H9 (cell line): Measurements from ENCODE around the gene UNC80. TPM values are rescaled to one million over a fixed set of nuclear protein-coding genes. Genes with fewer than 3 reads are reported as not detected.

ENCODE experiments used
- DNase-seq: peaks from one replicate; pipeline ENCODE4 v3.0.0-alpha.2; 2017
- H2AFZ ChIP-seq: one replicate; pipeline ENCODE4 v1.6.1; 2013; ENCODE audit warnings: mild to moderate bottlenecking, low read length, control low read depth, moderate library complexity
- H2AK5ac ChIP-seq: 2 replicates; pipeline ENCODE4 v1.6.1; 2013; ENCODE audit warnings: low read length, control low read depth, mixed read lengths; ENCODE audit not compliant: insufficient read length
- H2BK120ac ChIP-seq: one replicate; pipeline ENCODE4 v1.6.1; 2013; ENCODE audit warnings: low read depth, mild to moderate bottlenecking, low read length, control low read depth, inconsistent platforms; ENCODE audit not compliant: poor library complexity, severe bottlenecking
- H2BK12ac ChIP-seq: 2 replicates; pipeline ENCODE4 v1.6.1; 2013; ENCODE audit warnings: low read length, control low read depth, mixed read lengths, low read depth; ENCODE audit not compliant: insufficient read length
- H2BK15ac ChIP-seq: 2 replicates; pipeline ENCODE4 v1.6.1; 2013; ENCODE audit warnings: low read depth, low read length, control low read depth
- H2BK20ac ChIP-seq: one replicate; pipeline ENCODE4 v1.6.1; 2013; ENCODE audit warnings: low read depth, mild to moderate bottlenecking, low read length, control low read depth, inconsistent platforms; ENCODE audit not compliant: poor library complexity, severe bottlenecking
- H2BK5ac ChIP-seq: 2 replicates; pipeline ENCODE4 v1.6.1; 2013; ENCODE audit warnings: low read length, control low read depth, mixed read lengths; ENCODE audit not compliant: insufficient read length
- H3K14ac ChIP-seq: 2 replicates; pipeline ENCODE4 v1.6.1; 2013; ENCODE audit warnings: low read length, control low read depth; ENCODE audit not compliant: insufficient read depth
- H3K18ac ChIP-seq: 2 replicates; pipeline ENCODE4 v1.6.1; 2013; ENCODE audit warnings: low read depth, mild to moderate bottlenecking, mixed read lengths, low read length, control low read depth; ENCODE audit not compliant: insufficient read length
- H3K23ac ChIP-seq: 2 replicates; pipeline ENCODE4 v1.6.1; 2013; ENCODE audit warnings: low read length, control low read depth, mixed read lengths, low read depth; ENCODE audit not compliant: insufficient read length
- H3K23me2 ChIP-seq: 2 replicates; pipeline ENCODE4 v1.6.1; 2013; ENCODE audit warnings: low read depth, mild to moderate bottlenecking, mixed read lengths, low read length, control low read depth; ENCODE audit not compliant: insufficient read length, poor library complexity, severe bottlenecking
- H3K27ac ChIP-seq: 2 replicates; pipeline ENCODE4 v1.5.1; 2013; ENCODE audit warnings: low read length, control low read depth, mixed read lengths, low read depth; ENCODE audit not compliant: insufficient read length
- H3K27me3 ChIP-seq: 2 replicates; pipeline ENCODE4 v1.6.1; 2013; ENCODE audit warnings: low read length, control low read depth, inconsistent platforms; ENCODE audit not compliant: insufficient read depth
- H3K4ac ChIP-seq: 2 replicates; pipeline ENCODE4 v1.6.1; 2013; ENCODE audit warnings: low read depth, mild to moderate bottlenecking, control low read depth, inconsistent platforms, low read length, moderate library complexity
- H3K4me1 ChIP-seq: 2 replicates; pipeline ENCODE4 v1.6.1; 2013; ENCODE audit warnings: low read length, control low read depth, inconsistent platforms; ENCODE audit not compliant: insufficient read depth
- H3K4me2 ChIP-seq: 2 replicates; pipeline ENCODE4 v1.6.1; 2013; ENCODE audit warnings: low read length, control low read depth, mixed read lengths; ENCODE audit not compliant: insufficient read length, insufficient read depth
- H3K56ac ChIP-seq: 2 replicates; pipeline ENCODE4 v1.6.1; 2013; ENCODE audit warnings: low read depth, mild to moderate bottlenecking, mixed read lengths, low read length, control low read depth; ENCODE audit not compliant: insufficient read length
- H3K79me1 ChIP-seq: 2 replicates; pipeline ENCODE4 v1.6.1; 2013; ENCODE audit warnings: low read depth, mild to moderate bottlenecking, moderate library complexity, low read length, control low read depth, inconsistent platforms; ENCODE audit not compliant: insufficient read depth, poor library complexity, severe bottlenecking
- H3K79me2 ChIP-seq: 2 replicates; pipeline ENCODE4 v1.6.1; 2013; ENCODE audit warnings: low read length, control low read depth, inconsistent platforms; ENCODE audit not compliant: insufficient read depth
- H3K9ac ChIP-seq: 2 replicates; pipeline ENCODE4 v1.6.1; 2013; ENCODE audit warnings: low read length, control low read depth, mixed read lengths; ENCODE audit not compliant: insufficient read length; ENCODE audit errors: extremely low read depth
- H3K9me3 ChIP-seq: one replicate; pipeline ENCODE4 v1.6.1; 2013; ENCODE audit warnings: low read depth, low read length, inconsistent platforms; ENCODE audit not compliant: control insufficient read depth
- H3T11ph ChIP-seq: one replicate; pipeline ENCODE4 v1.6.1; 2013; ENCODE audit warnings: mild to moderate bottlenecking, low read length, control low read depth, inconsistent platforms
- H4K20me1 ChIP-seq: one replicate; pipeline ENCODE4 v1.6.1; 2013; ENCODE audit not compliant: control insufficient read depth, insufficient read length, insufficient read depth
- H4K5ac ChIP-seq: 2 replicates; pipeline ENCODE4 v1.6.1; 2013; ENCODE audit warnings: low read depth, mild to moderate bottlenecking, mixed read lengths, low read length, control low read depth; ENCODE audit not compliant: insufficient read length
- H4K8ac ChIP-seq: replicated peaks from 2 replicates; pipeline ENCODE4 v1.6.1; 2013; ENCODE audit warnings: low read length, control low read depth, mixed read lengths, low read depth; ENCODE audit not compliant: insufficient read length
- H4K91ac ChIP-seq: 2 replicates; pipeline ENCODE4 v1.6.1; 2013; ENCODE audit warnings: low read depth, mild to moderate bottlenecking, moderate library complexity, mixed read lengths, low read length, control low read depth; ENCODE audit not compliant: insufficient read length
- H3K27ac Mint-ChIP-seq, 3 experiments: 2 replicates in 2 of 3; 3 replicates in 1 of 3; pipeline ENCODE4 v1.8.0; 2020 to 2021; ENCODE audit warnings: mixed read lengths in 3 of 3, mild to moderate bottlenecking in 1 of 3, moderate library complexity in 1 of 3
- H3K27me3 Mint-ChIP-seq: 2 replicates; pipeline ENCODE4 v1.8.0; 2021; ENCODE audit warnings: low read depth, mild to moderate bottlenecking, moderate library complexity, mixed read lengths
- H3K36me3 Mint-ChIP-seq, 3 experiments: 2 replicates in 2 of 3; 3 replicates in 1 of 3; pipeline ENCODE4 v1.8.0; 2020 to 2021; ENCODE audit warnings: low read depth in 3 of 3, mixed read lengths in 3 of 3; ENCODE audit not compliant: insufficient read depth in 1 of 3
- H3K4me1 Mint-ChIP-seq, 2 experiments: 2 replicates each; pipeline ENCODE4 v1.8.0; 2020; ENCODE audit warnings: mixed read lengths in 2 of 2
- H3K4me3 Mint-ChIP-seq, 2 experiments: 2 replicates in 1 of 2; 3 replicates in 1 of 2; pipeline ENCODE4 v1.8.0; 2020 to 2021; ENCODE audit warnings: mild to moderate bottlenecking in 2 of 2, mixed read lengths in 2 of 2, moderate library complexity in 1 of 2
- H3K9me3 Mint-ChIP-seq, 2 experiments: 2 replicates in 1 of 2; 3 replicates in 1 of 2; pipeline ENCODE4 v1.8.0; 2020; ENCODE audit warnings: mild to moderate bottlenecking in 2 of 2, mixed read lengths in 2 of 2, moderate library complexity in 1 of 2
- total RNA-seq: library from RNA; stranded (reverse); gene quantifications from 2 replicates; pipeline ENCODE4 v1.2.1, GENCODE V29; 2021
- TF ChIP-seq, protein P1 (sequence below): fragments of 200-600 bp; sonication (generic); conservative IDR thresholded peaks from 3 replicates; pipeline ENCODE4 v1.8.0; 2021; ENCODE audit warnings: antibody characterized with exemption, mild to moderate bottlenecking

Gene UNC80
- total RNA-seq, 1 experiment from 2014 or later, result 0.52 TPM

DNA sequence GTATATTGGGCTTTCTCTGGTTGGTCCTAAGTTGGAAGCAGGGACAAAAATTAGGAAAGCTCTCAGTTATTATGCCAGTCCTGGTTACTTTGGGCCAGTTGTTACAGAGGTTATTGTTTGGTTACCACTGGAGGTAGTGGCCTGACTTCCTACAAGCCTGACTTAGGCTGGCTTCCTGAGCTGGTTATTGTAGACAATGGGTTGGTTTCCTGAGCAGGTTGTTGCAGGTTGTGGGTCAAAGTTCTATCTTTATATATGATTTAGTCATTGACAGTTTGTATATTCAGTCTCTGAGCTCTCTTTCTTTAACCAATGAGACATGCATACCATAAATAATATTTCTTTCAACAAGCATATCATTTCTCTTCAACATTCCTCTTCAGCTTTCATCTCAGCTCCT lies 172.1 kb downstream of the UNC80 start:
- no peak overlapping the region for H3K27ac ChIP-seq

More for the DNA sequence above, 172.1 kb downstream of the UNC80 start:
- Histone ChIP-seq H4K8ac (no peak overlapping the region), H2BK120ac (no peak overlapping the region), H3K79me1 (no peaks in the 10 kb centered on the region), H3K9ac (no peak overlapping the region), H3K4me2 (no peak overlapping the region), H4K20me1 (no peaks in the 10 kb centered on the region), H3K9me3 (no peaks in the 10 kb centered on the region), H4K91ac (no peak overlapping the region), H2BK15ac (no peak overlapping the region), H2BK20ac (no peak overlapping the region), H2BK5ac (no peak overlapping the region), H3T11ph (no peak overlapping the region), H3K18ac (no peak overlapping the region), H4K5ac (no peak overlapping the region), H3K4ac (no peak overlapping the region), H3K4me1 (no peaks in the 10 kb centered on the region), H2AFZ (no peak overlapping the region), H3K23me2 (no peaks in the 10 kb centered on the region), H2AK5ac (no peak overlapping the region), H2BK12ac (no peak overlapping the region), H3K27me3 (no peaks in the 10 kb centered on the region), H3K79me2 (no peaks in the 10 kb centered on the region), H3K23ac (no peak overlapping the region), H3K56ac (no peak overlapping the region), H3K14ac (no peak overlapping the region)
- peaks cover 0 to 7% (median 6%) of the 10 kb centered on the region in 3 experiments; a peak in 4 of 7 replicates for H3K36me3 Mint-ChIP-seq
- peaks cover 0 to 7% of the 10 kb centered on the region in 2 experiments; a peak in 2 of 4 replicates for H3K4me1 Mint-ChIP-seq
- no peak overlapping the region for H3K4me3 Mint-ChIP-seq
- DNase-seq, result no peak
- no peak overlapping the region for H3K27ac Mint-ChIP-seq
- H3K9me3 Mint-ChIP-seq, result no peaks in the 10 kb centered on the region
- TF ChIP-seq, protein P1, sequence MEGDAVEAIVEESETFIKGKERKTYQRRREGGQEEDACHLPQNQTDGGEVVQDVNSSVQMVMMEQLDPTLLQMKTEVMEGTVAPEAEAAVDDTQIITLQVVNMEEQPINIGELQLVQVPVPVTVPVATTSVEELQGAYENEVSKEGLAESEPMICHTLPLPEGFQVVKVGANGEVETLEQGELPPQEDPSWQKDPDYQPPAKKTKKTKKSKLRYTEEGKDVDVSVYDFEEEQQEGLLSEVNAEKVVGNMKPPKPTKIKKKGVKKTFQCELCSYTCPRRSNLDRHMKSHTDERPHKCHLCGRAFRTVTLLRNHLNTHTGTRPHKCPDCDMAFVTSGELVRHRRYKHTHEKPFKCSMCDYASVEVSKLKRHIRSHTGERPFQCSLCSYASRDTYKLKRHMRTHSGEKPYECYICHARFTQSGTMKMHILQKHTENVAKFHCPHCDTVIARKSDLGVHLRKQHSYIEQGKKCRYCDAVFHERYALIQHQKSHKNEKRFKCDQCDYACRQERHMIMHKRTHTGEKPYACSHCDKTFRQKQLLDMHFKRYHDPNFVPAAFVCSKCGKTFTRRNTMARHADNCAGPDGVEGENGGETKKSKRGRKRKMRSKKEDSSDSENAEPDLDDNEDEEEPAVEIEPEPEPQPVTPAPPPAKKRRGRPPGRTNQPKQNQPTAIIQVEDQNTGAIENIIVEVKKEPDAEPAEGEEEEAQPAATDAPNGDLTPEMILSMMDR, result no peak
- peaks cover 9% of the 10 kb centered on the region; the same call in 1 of the 2 replicates for H3K27me3 Mint-ChIP-seq
